Endothelial cell (in vitro differentiated cells): Measurements from ENCODE around the gene TAGLN3. TPM values are rescaled to one million over a fixed set of nuclear protein-coding genes. Genes with fewer than 3 reads are reported as not detected.

ENCODE experiments used
- DNase-seq: peaks from one replicate; pipeline ENCODE4 v3.0.0; 2021; ENCODE audit warnings: low spot score
- H3K27ac Mint-ChIP-seq: one replicate; pipeline ENCODE4 v1.8.0; 2021; ENCODE audit warnings: mixed read lengths, inconsistent platforms; ENCODE audit not compliant: unreplicated experiment
- H3K27me3 Mint-ChIP-seq: one replicate; pipeline ENCODE4 v1.8.0; 2021; ENCODE audit warnings: mild to moderate bottlenecking, moderate library complexity, mixed read lengths, inconsistent platforms; ENCODE audit not compliant: unreplicated experiment
- H3K36me3 Mint-ChIP-seq: one replicate; pipeline ENCODE4 v1.8.0; 2021; ENCODE audit warnings: mild to moderate bottlenecking, low read depth, mixed read lengths, inconsistent platforms; ENCODE audit not compliant: unreplicated experiment
- H3K4me1 Mint-ChIP-seq: one replicate; pipeline ENCODE4 v1.8.0; 2021; ENCODE audit warnings: mild to moderate bottlenecking, mixed read lengths, inconsistent platforms; ENCODE audit not compliant: unreplicated experiment
- H3K4me3 Mint-ChIP-seq: one replicate; pipeline ENCODE4 v1.8.0; 2021; ENCODE audit warnings: mild to moderate bottlenecking, mixed read lengths, inconsistent platforms; ENCODE audit not compliant: unreplicated experiment
- H3K9me3 Mint-ChIP-seq: one replicate; pipeline ENCODE4 v1.8.0; 2021; ENCODE audit warnings: mixed read lengths, inconsistent platforms; ENCODE audit not compliant: unreplicated experiment
- CTCF ChIP-seq: fragments of 200-600 bp; sonication (generic); IDR thresholded peaks from one replicate; pipeline ENCODE4 v1.5.0; 2021; ENCODE audit warnings: antibody characterized with exemption; ENCODE audit not compliant: unreplicated experiment
- total RNA-seq: library from RNA; stranded (reverse); fragmentation: NEBNext Ultra II Directional; extraction: Animal tissue kit (Norgen Biotek cat#: 25700); gene quantifications from one replicate; pipeline ENCODE4 v1.2.1, GENCODE V29; 2021; ENCODE audit not compliant: unreplicated experiment

Gene TAGLN3
- total RNA-seq, 1 donor from 2014 or later: 0.72 TPM

GRCh38 chr3:111961461-111962164 lies 37.1 kb upstream of the TAGLN3 start:
- peaks cover 29% of the 10 kb centered on the region for H3K4me1 Mint-ChIP-seq
- TF ChIP-seq CTCF: no peak
- H3K9me3 Mint-ChIP-seq: no peaks in the 10 kb centered on the region
- peaks cover 4% of the 10 kb centered on the region for H3K36me3 Mint-ChIP-seq
- DNase-seq: no peak
- H3K4me3 Mint-ChIP-seq: no peak overlapping the region
- H3K27ac Mint-ChIP-seq: no peak overlapping the region
- H3K27me3 Mint-ChIP-seq: no peaks in the 10 kb centered on the region

GRCh38 chr3:111963424-111963823 lies 35.3 kb upstream of the TAGLN3 start:
- DNase-seq: no peak
- H3K27ac Mint-ChIP-seq: no peak overlapping the region

GRCh38 chr3:111965484-111965883 lies 33.2 kb upstream of the TAGLN3 start:
- no peaks in the 10 kb centered on the region for H3K9me3 Mint-ChIP-seq
- no peak for DNase-seq
- no peak overlapping the region for H3K27ac Mint-ChIP-seq
- TF ChIP-seq CTCF: no peak
- peaks cover 25% of the 10 kb centered on the region for H3K4me1 Mint-ChIP-seq
- H3K36me3 Mint-ChIP-seq: peaks cover 8% of the 10 kb centered on the region
- H3K27me3 Mint-ChIP-seq: no peaks in the 10 kb centered on the region
- H3K4me3 Mint-ChIP-seq: no peak overlapping the region

More at GRCh38 chr3:111963424-111963823, 35.3 kb upstream of the TAGLN3 start:
- H3K9me3 Mint-ChIP-seq: no peaks in the 10 kb centered on the region
- H3K27me3 Mint-ChIP-seq: no peaks in the 10 kb centered on the region
- no peak for TF ChIP-seq CTCF
- no peak overlapping the region for H3K4me3 Mint-ChIP-seq
- peaks cover 4% of the 10 kb centered on the region for H3K36me3 Mint-ChIP-seq
- H3K4me1 Mint-ChIP-seq: peaks cover 25% of the 10 kb centered on the region

GRCh38 chr3:111967068-111967467 lies 31.7 kb upstream of the TAGLN3 start:
- Mint-ChIP-seq H3K27ac (peak overlapping the region; percentile 77), H3K4me1 (peaks cover 22% of the 10 kb centered on the region), H3K27me3 (no peaks in the 10 kb centered on the region), H3K9me3 (no peaks in the 10 kb centered on the region), H3K4me3 (peak overlapping the region; percentile 7), H3K36me3 (peaks cover 8% of the 10 kb centered on the region)
- no peak for DNase-seq
- TF ChIP-seq CTCF: no peak

- no peaks in the 10 kb centered on the region for H3K27me3 Mint-ChIP-seq
- peak overlapping the region; percentile 5 for H3K4me3 Mint-ChIP-seq
- TF ChIP-seq CTCF: peak; percentile 94
- peaks cover 8% of the 10 kb centered on the region for H3K36me3 Mint-ChIP-seq
- no peaks in the 10 kb centered on the region for H3K9me3 Mint-ChIP-seq
- DNase-seq: peak; percentile 86
- peak overlapping the region; percentile 77 for H3K27ac Mint-ChIP-seq
- peaks cover 22% of the 10 kb centered on the region for H3K4me1 Mint-ChIP-seq
These were observed 31.0 kb upstream of the TAGLN3 start for GRCh38 chr3:111967651-111968274.
